Hepatocyte (in vitro differentiated cells): ENCODE data around the gene RMC1.

Experiments used
- CTCF ChIP-seq: fragments of 200-600 bp; sonication (generic); IDR thresholded peaks from 2 replicates; pipeline ENCODE4 v1.5.1; 2016; ENCODE audit warnings: antibody characterized with exemption, mild to moderate bottlenecking; ENCODE audit not compliant: poor library complexity
- EZH2phosphoT487 ChIP-seq: fragments of 200-600 bp; sonication (generic); IDR thresholded peaks from one replicate; pipeline ENCODE4 v1.6.1; 2018; ENCODE audit warnings: antibody characterized with exemption, mild to moderate bottlenecking, low read depth, moderate library complexity; ENCODE audit not compliant: unreplicated experiment, severe bottlenecking

DNA sequence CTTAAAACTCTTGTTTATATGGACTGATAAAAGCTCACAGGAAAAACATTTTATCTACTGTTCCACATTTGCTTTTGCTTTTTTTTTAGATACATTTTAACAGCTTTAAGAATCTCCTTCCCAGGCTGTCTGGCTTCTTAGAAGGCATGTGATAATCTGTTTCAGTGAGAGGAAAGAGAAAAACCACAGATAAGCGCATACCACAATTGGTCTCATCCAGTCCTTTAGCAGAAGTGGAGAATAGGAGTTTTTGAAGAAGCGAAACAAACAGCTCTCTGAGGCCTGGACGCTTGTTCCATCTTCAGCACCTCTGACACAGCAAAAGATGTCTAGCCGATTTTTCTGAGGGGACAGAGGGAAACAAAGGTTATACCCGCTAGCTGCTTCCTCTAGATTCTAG is 37.6 kb downstream of the RMC1 start:
- TF ChIP-seq CTCF (no peak), EZH2phosphoT487 (no peak)
